K562 (cell line): ENCODE data around the gene GPS2. TPM values are rescaled to one million over a fixed set of nuclear protein-coding genes. Genes with fewer than 3 reads are reported as not detected.
A peak's percentile ranks its signal among the peaks of the same experiment; 100 is the strongest.

ENCODE experiments used
- AFF4 ChIP-seq: sonication (generic); formaldehyde crosslinking; IDR thresholded peaks from 2 replicates; pipeline ENCODE4 v1.8.0; 2023; ENCODE audit warnings: mild to moderate bottlenecking, missing genetic modification reagents
- BCOR ChIP-seq: fragments of 450-650 bp; IDR thresholded peaks from 2 replicates; pipeline ENCODE4 v1.6.1; 2016
- BRF1 ChIP-seq: IDR thresholded peaks from 3 replicates; pipeline ENCODE4 v1.6.1; 2011; ENCODE audit warnings: borderline replicate concordance, mild to moderate bottlenecking; ENCODE audit not compliant: insufficient read length; ENCODE audit errors: extremely low read depth
- CBX1 ChIP-seq: sonication (generic); IDR thresholded peaks from 2 replicates; pipeline ENCODE4 v1.6.1; 2016; ENCODE audit warnings: antibody characterized with exemption, low read depth, mild to moderate bottlenecking
- CBX2 ChIP-seq: fragments of 200-600 bp; sonication (generic); IDR thresholded peaks from one replicate; pipeline ENCODE4 v1.6.1; 2012; ENCODE audit warnings: mild to moderate bottlenecking, low read length, inconsistent platforms; ENCODE audit not compliant: insufficient read depth, poor library complexity, severe bottlenecking
- FIP1L1 ChIP-seq: fragments of 200-400 bp; formaldehyde crosslinking; IDR thresholded peaks from 2 replicates; pipeline ENCODE4 v1.6.1; 2018; ENCODE audit warnings: mild to moderate bottlenecking, low read depth, low read length; ENCODE audit not compliant: poor library complexity, severe bottlenecking
- FOXK2 ChIP-seq, 2 experiments: fragments of 450-650 bp; IDR thresholded peaks in 1 of 2; conservative IDR thresholded peaks in 1 of 2; 2 replicates each; pipeline ENCODE4 v1.6.1; 2016; ENCODE audit warnings: low read depth in 2 of 2, mild to moderate bottlenecking in 1 of 2
- KDM1A ChIP-seq, 2 experiments: fragments of 450-650 bp; IDR thresholded peaks; 2 replicates each; pipeline ENCODE4 v1.6.1; 2016; ENCODE audit warnings: mild to moderate bottlenecking in 2 of 2
- MAFF ChIP-seq: IDR thresholded peaks from 2 replicates; pipeline ENCODE4 v1.6.1; 2012; ENCODE audit warnings: low read length, improper control_type of control experiment
- RAD21 ChIP-seq, 2 experiments: fragments of 250-450 bp in 1 of 2; fragments of 450-650 bp in 1 of 2; sonication (Bioruptor Pico) in 1 of 2; formaldehyde crosslinking in 1 of 2; IDR thresholded peaks in 1 of 2; conservative IDR thresholded peaks in 1 of 2; 2 replicates each; pipeline versions ENCODE4 v1.4.0 to v1.8.0; 2020 to 2022; ENCODE audit warnings: mild to moderate bottlenecking in 2 of 2, moderate library complexity in 1 of 2
- SAFB2 ChIP-seq: fragments of 200-400 bp; formaldehyde crosslinking; IDR thresholded peaks from 2 replicates; pipeline ENCODE4 v1.6.1; 2018; ENCODE audit warnings: borderline replicate concordance, low read length, low read depth, moderate library complexity; ENCODE audit not compliant: severe bottlenecking
- SLC30A9 ChIP-seq: fragments of 250-450 bp; sonication (Bioruptor Pico); IDR thresholded peaks from 2 replicates; pipeline ENCODE4 v1.8.0; 2022; ENCODE audit warnings: mild to moderate bottlenecking, moderate library complexity
- SP1 ChIP-seq: sonication (generic); formaldehyde crosslinking; IDR thresholded peaks from 2 replicates; pipeline ENCODE4 v1.8.1; 2022; ENCODE audit warnings: mild to moderate bottlenecking, missing genetic modification reagents
- SPI1 ChIP-seq: IDR thresholded peaks from 2 replicates; pipeline ENCODE4 v1.6.1; 2011; ENCODE audit warnings: low read depth, low read length, control low read depth, borderline replicate concordance
- SRF ChIP-seq, 2 experiments: fragments of 250-450, 450-650 bp in 1 of 2; sonication (Bioruptor Pico) in 1 of 2; sonication (generic) in 1 of 2; formaldehyde crosslinking; IDR thresholded peaks; 2 replicates each; pipeline versions ENCODE4 v1.5.0 to v1.5.1; 2020 to 2022; ENCODE audit warnings: mild to moderate bottlenecking in 1 of 2, missing genetic modification reagents in 1 of 2
- TFAP4 ChIP-seq: sonication (generic); formaldehyde crosslinking; IDR thresholded peaks from 2 replicates; pipeline ENCODE4 v1.8.0; 2022; ENCODE audit warnings: missing genetic modification reagents, mild to moderate bottlenecking, moderate library complexity, borderline replicate concordance
- TGIF2 ChIP-seq: sonication (generic); formaldehyde crosslinking; IDR thresholded peaks from 2 replicates; pipeline ENCODE4 v1.8.1; 2022; ENCODE audit warnings: mild to moderate bottlenecking, missing genetic modification reagents, moderate library complexity
- ZNF140 ChIP-seq: fragments of 250-450 bp; sonication (Bioruptor Pico); IDR thresholded peaks from 2 replicates; pipeline ENCODE4 v1.8.0; 2021; ENCODE audit warnings: moderate library complexity, mild to moderate bottlenecking, inconsistent platforms
- ZNF436 ChIP-seq: fragments of 250-450, 450-650 bp; sonication (Bioruptor Pico); formaldehyde crosslinking; IDR thresholded peaks from 2 replicates; pipeline ENCODE4 v1.7.0; 2020; ENCODE audit warnings: mild to moderate bottlenecking
- ZNF655 ChIP-seq: fragments of 250-450 bp; sonication (Bioruptor Pico); IDR thresholded peaks from 2 replicates; pipeline ENCODE4 v1.5.0; 2021
- polyA plus RNA-seq, 8 experiments: library from polyadenylated mRNA; depleted of rRNA in 4 of 8; stranded (reverse) in 5 of 8; unstranded in 3 of 8; fragments of >200 nt; fragmentation: Nextera tagmentation in 2 of 8; fragmentation: Illumina TruSeq in 1 of 8; extraction: Ambion mirVana in 2 of 8; extraction: Trizol in 1 of 8; gene quantifications; 2 replicates each; pipeline versions ENCODE4 v1.2.1 to v1.2.3, GENCODE V29; 2011 to 2014; ENCODE audit warnings: inconsistent platforms in 1 of 8, missing spikeins in 1 of 8
- total RNA-seq, 7 experiments: library from RNA; depleted of rRNA in 6 of 7; stranded (reverse); fragments of >200 nt in 6 of 7; fragmentation: Illumina TruSeq in 2 of 7; extraction: Trizol in 2 of 7; gene quantifications; 2 replicates each; pipeline versions ENCODE4 v1.2.1 to v1.2.3, GENCODE V29; 2011 to 2021; ENCODE audit warnings: low replicate concordance in 1 of 7

Gene GPS2
- total and polyA plus RNA-seq, 9 of the 15 experiments (the other 6 are each of a cell fraction or from before 2014, with no cell fraction given): 18.3 to 75.7 (median 37.0) TPM

GRCh38 chr17:7351665-7352502 is 36.7 kb upstream of the GPS2 start, which contains the start of gene KCTD11 (continued):
- no peak for TF ChIP-seq FOXK2 (conservative IDR thresholded peaks at IDR 0.05 in 1 of 2, IDR thresholded peaks at IDR 0.05 in 1 of 2; ENCODE audit: low read depth in 2 of 2)
- TF ChIP-seq ZNF436: no peak
- no peak for TF ChIP-seq CBX1
- no peak for TF ChIP-seq BRF1
- no peak for TF ChIP-seq BCOR
- TF ChIP-seq ZNF655 (CRISPR knock-in tag): no peak
- 0 out of 2 replicates have a peak, but pooled peaks have one; percentile 28 for TF ChIP-seq SP1
- no peak for TF ChIP-seq SAFB2
- no peak for TF ChIP-seq CBX2
- peak in 1 of 2 experiments; percentile 13; a peak in 1 of 4 replicates for TF ChIP-seq RAD21 (CRISPR knock-in tag; conservative IDR thresholded peaks at IDR 0.05 in 1 of 2, IDR thresholded peaks at IDR 0.05 in 1 of 2)
- TF ChIP-seq AFF4: 0 out of 2 replicates have a peak, but pooled peaks have one; percentile 44
- TF ChIP-seq SPI1: no peak
- no peak for TF ChIP-seq SRF (CRISPR knock-in tag; IDR thresholded peaks at IDR 0.05)
- no peak for TF ChIP-seq ZNF140 (CRISPR knock-in tag)
- TF ChIP-seq SLC30A9 (CRISPR knock-in tag): no peak
- peak; percentile 39 for TF ChIP-seq FIP1L1
- TF ChIP-seq TFAP4 (CRISPR knock-in tag): no peak; the same call in none of the 2 replicates
- TF ChIP-seq MAFF: no peak
- no peak for TF ChIP-seq KDM1A (IDR thresholded peaks at IDR 0.05)
- no peak for TF ChIP-seq TGIF2 (CRISPR knock-in tag)
